Lung (tissue), 12 donors: ENCODE data around the gene CUL3. TPM values are rescaled to one million over a fixed set of nuclear protein-coding genes. Genes with fewer than 3 reads are reported as not detected.
A peak's percentile ranks its signal among the peaks of the same experiment; 100 is the strongest.

ENCODE experiments used
- ATAC-seq: fragments of 200-7000 bp; cut with Tn5 transposase; one replicate; pipeline ENCODE4 v1.9.1; 2020; ENCODE audit warnings: moderate number of reproducible peaks; ENCODE audit not compliant: insufficient read depth, low FRiP score
- DNase-seq, 3 donors: peaks; one replicate each; pipeline ENCODE4 v3.0.0-alpha.2; 2013 to 2017
- H3K27ac ChIP-seq, 2 donors: one replicate each; pipeline ENCODE4 v1.5.1; 2013; ENCODE audit warnings: mild to moderate bottlenecking in 2 of 2, moderate library complexity in 2 of 2, control low read depth in 1 of 2, inconsistent platforms in 1 of 2, low read depth in 1 of 2, low read length in 1 of 2
- H3K27me3 ChIP-seq, 3 donors: one replicate each; pipeline ENCODE4 v1.5.1; 2013; ENCODE audit warnings: low read length in 2 of 3; ENCODE audit not compliant: control insufficient read depth in 3 of 3, insufficient read depth in 3 of 3
- H3K36me3 ChIP-seq, 4 donors: one replicate each; pipeline ENCODE4 v1.5.1; 2013; ENCODE audit warnings: low read length in 4 of 4, mild to moderate bottlenecking in 1 of 4, moderate library complexity in 1 of 4; ENCODE audit not compliant: control insufficient read depth in 4 of 4, insufficient read depth in 4 of 4
- H3K4me1 ChIP-seq, 5 donors: one replicate each; pipeline ENCODE4 v1.5.1; 2013; ENCODE audit warnings: low read length in 5 of 5, mild to moderate bottlenecking in 2 of 5, moderate library complexity in 1 of 5; ENCODE audit not compliant: control insufficient read depth in 5 of 5, insufficient read depth in 5 of 5
- H3K4me3 ChIP-seq: one replicate; pipeline ENCODE4 v1.5.1; 2013; ENCODE audit warnings: mild to moderate bottlenecking, control low read depth, moderate library complexity
- H3K9ac ChIP-seq, 2 donors: one replicate each; pipeline ENCODE4 v1.5.1; 2013; ENCODE audit warnings: low read length in 2 of 2, control low read depth in 1 of 2; ENCODE audit not compliant: insufficient read depth in 1 of 2
- H3K9me3 ChIP-seq, 4 donors: one replicate each; pipeline ENCODE4 v1.5.1; 2013; ENCODE audit warnings: low read length in 3 of 4, mild to moderate bottlenecking in 1 of 4, moderate library complexity in 1 of 4; ENCODE audit not compliant: control insufficient read depth in 4 of 4, insufficient read depth in 3 of 4
- CTCF ChIP-seq: IDR thresholded peaks from 2 replicates; pipeline ENCODE4 v1.5.1; 2012; ENCODE audit warnings: mild to moderate bottlenecking; ENCODE audit errors: control extremely low read depth, extremely low read depth
- WGBS, 2 donors: extraction: QIAGEN DNeasy Blood & Tissue Kit; methylation state at CpG; one replicate each; pipeline ENCODE4 v1.1.7; 2013; 5-methylcytosine and 5-hydroxymethylcytosine counted together
- polyA plus RNA-seq, 2 donors: library from polyadenylated mRNA; stranded (reverse); fragments of 200-250 nt; gene quantifications; one replicate each; pipeline ENCODE4 v1.2.1, GENCODE V29; 2013
- total RNA-seq, 2 donors: library from RNA; depleted of rRNA in 1 of 2; stranded (reverse); fragments of >200 nt in 1 of 2; gene quantifications; one replicate each; pipeline ENCODE4 v1.2.1, GENCODE V29; 2014 to 2021
- donor health status: control.
- donor health status: control.
- donor health status: Bipolar disorder and iron deficiency.
- donor health status: healthy.
- donor health status: DM: yes; HTN: yes; CAD: no.

Gene CUL3
- total and polyA plus RNA-seq, 4 donors, result 45.5 to 120 (median 64.6) TPM

DNA sequence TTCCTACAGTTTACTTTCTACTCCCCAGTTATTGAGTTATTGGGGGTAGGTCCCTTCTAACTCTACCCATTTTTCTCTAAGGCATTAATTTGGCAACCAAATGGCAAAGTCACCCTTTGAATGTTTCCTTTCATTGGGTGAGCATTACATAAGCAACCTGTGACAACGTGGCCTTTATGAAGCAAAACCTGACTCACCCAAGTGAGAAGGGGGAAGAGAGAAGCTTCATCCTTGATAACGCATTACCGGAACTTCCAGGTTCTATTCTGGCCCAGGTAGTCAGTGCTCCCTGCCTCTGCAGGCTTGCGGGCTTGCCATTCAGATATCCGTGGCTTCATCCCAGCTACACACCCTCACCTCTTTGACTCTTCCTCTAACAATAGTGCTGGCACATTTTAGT is 144.2 kb downstream of the CUL3 start:
- WGBS, 2 donors, result 60 to 65% methylated on average over 5 of the region's 5 CpGs
- no peaks in the 10 kb centered on the region for H3K27me3 ChIP-seq
- TF ChIP-seq CTCF, result no peak
- H3K36me3 ChIP-seq, result no peaks in the 10 kb centered on the region
- H3K9ac ChIP-seq, result no peak overlapping the region
- H3K4me3 ChIP-seq, result no peak overlapping the region
- peaks cover 0 to 10% (median 6%) of the 10 kb centered on the region in 5 donors for H3K4me1 ChIP-seq
- ATAC-seq, result no peak
- no peaks in the 10 kb centered on the region for H3K9me3 ChIP-seq
- H3K27ac ChIP-seq, result no peak overlapping the region
- DNase-seq, result peak in 1 of 3 donors; percentile 26

GRCh38 chr2:224438726-224439125 is 146.4 kb downstream of the CUL3 start:
- no peaks in the 10 kb centered on the region for H3K9me3 ChIP-seq
- H3K36me3 ChIP-seq, result no peaks in the 10 kb centered on the region
- ATAC-seq (no peak), DNase-seq (no peak)
- no peak overlapping the region for H3K4me3 ChIP-seq
- no peak overlapping the region for H3K27ac ChIP-seq
- H3K9ac ChIP-seq, result no peak overlapping the region
- no peak for TF ChIP-seq CTCF
- H3K4me1 ChIP-seq, result peaks cover 0 to 6% (median 6%) of the 10 kb centered on the region in 5 donors
- no peaks in the 10 kb centered on the region for H3K27me3 ChIP-seq

GRCh38 chr2:224436634-224437033 is 148.5 kb downstream of the CUL3 start:
- 98 to 100% methylated on average over 1 of the region's 1 CpG for WGBS, 2 donors
- ATAC-seq, result no peak

More at GRCh38 chr2:224436634-224437033, 148.5 kb downstream of the CUL3 start:
- no peaks in the 10 kb centered on the region for H3K9me3 ChIP-seq
- H3K4me3 ChIP-seq, result no peak overlapping the region
- no peaks in the 10 kb centered on the region for H3K27me3 ChIP-seq
- no peak for DNase-seq
- no peak for TF ChIP-seq CTCF
- H3K27ac ChIP-seq, result no peak overlapping the region
- no peaks in the 10 kb centered on the region for H3K36me3 ChIP-seq
- H3K4me1 ChIP-seq, result peaks cover 0 to 6% (median 0%) of the 10 kb centered on the region in 5 donors
- no peak overlapping the region for H3K9ac ChIP-seq
